GM21737 (cell line): Measurements from ENCODE around the gene ALOX5.
"Not testable (repeated sequence)": the region's sequence is repeated elsewhere in the genome, so short reads cannot be mapped to it uniquely, and the experiment has no call there.

Experiments
- ATAC-seq: cut with Tn5 transposase; IDR thresholded peaks from one replicate; pipeline ENCODE4 v1.9.1; 2021; ENCODE audit warnings: mild to moderate bottlenecking, moderate library complexity; ENCODE audit not compliant: unreplicated experiment

ALOX5 gene

GRCh38 chr10:45373576-45374349, at the start of gene ALOX5:
Gene ALOX5, plus strand, starts transcription at chr10:45374216. Its CDS starts 64 bp downstream, at chr10:45374280.
- ATAC-seq = peak; percentile 45

- ATAC-seq = no peak
These were observed 48.9 kb upstream of the ALOX5 start for GRCh38 chr10:45325116-45325515.

- not testable (repeated sequence) for ATAC-seq
These were observed 47.2 kb upstream of the ALOX5 start for GRCh38 chr10:45326864-45327263.

GRCh38 chr10:45331824-45332223, 42.2 kb upstream of the ALOX5 start:
- ATAC-seq = not testable (repeated sequence)

GRCh38 chr10:45339894-45340293, 34.1 kb upstream of the ALOX5 start:
- ATAC-seq = no peak

- not testable (repeated sequence) for ATAC-seq
These were observed 33.6 kb upstream of the ALOX5 start for GRCh38 chr10:45340420-45340819.

- not testable (repeated sequence) for ATAC-seq
These were observed 27.2 kb upstream of the ALOX5 start for GRCh38 chr10:45346652-45347335.

GRCh38 chr10:45347464-45347863, 26.6 kb upstream of the ALOX5 start:
- not testable (repeated sequence) for ATAC-seq

- not testable (repeated sequence) for ATAC-seq
These were observed 25.7 kb upstream of the ALOX5 start for GRCh38 chr10:45348196-45348765.

GRCh38 chr10:45353186-45353585, 20.8 kb upstream of the ALOX5 start:
- ATAC-seq = peak; percentile 58

GRCh38 chr10:45354261-45354660, 19.8 kb upstream of the ALOX5 start:
- ATAC-seq = no peak

- ATAC-seq = no peak
These were observed 18.5 kb upstream of the ALOX5 start for GRCh38 chr10:45355494-45355893.

GRCh38 chr10:45358961-45359360, 15.1 kb upstream of the ALOX5 start:
- not testable (repeated sequence) for ATAC-seq

GRCh38 chr10:45361983-45362799, 11.8 kb upstream of the ALOX5 start:
- not testable (repeated sequence) for ATAC-seq

- ATAC-seq = not testable (repeated sequence)
These were observed 6.4 kb upstream of the ALOX5 start for GRCh38 chr10:45367643-45368042.

- ATAC-seq = no peak
These were observed 5.8 kb upstream of the ALOX5 start for GRCh38 chr10:45368181-45368580.

- ATAC-seq = no peak
These were observed 3.6 kb upstream of the ALOX5 start for GRCh38 chr10:45370202-45370955.

GRCh38 chr10:45371560-45371959, 2.5 kb upstream of the ALOX5 start:
- no peak for ATAC-seq

- ATAC-seq = no peak
These were observed 1.6 kb upstream of the ALOX5 start for GRCh38 chr10:45372251-45372951.
